T-helper 2 cell (primary cell): Measurements from ENCODE around the gene TSTD1.
A peak's percentile ranks its signal among the peaks of the same experiment; 100 is the strongest.
"Not testable (repeated sequence)": the region's sequence is repeated elsewhere in the genome, so short reads cannot be mapped to it uniquely, and the experiment has no call there.

Source experiments
- DNase-seq, 5 experiments: peaks; one replicate each; pipeline versions ENCODE4 v3.0.0 to v3.0.0-alpha.2; 2012 to 2022

Gene TSTD1

DNA sequence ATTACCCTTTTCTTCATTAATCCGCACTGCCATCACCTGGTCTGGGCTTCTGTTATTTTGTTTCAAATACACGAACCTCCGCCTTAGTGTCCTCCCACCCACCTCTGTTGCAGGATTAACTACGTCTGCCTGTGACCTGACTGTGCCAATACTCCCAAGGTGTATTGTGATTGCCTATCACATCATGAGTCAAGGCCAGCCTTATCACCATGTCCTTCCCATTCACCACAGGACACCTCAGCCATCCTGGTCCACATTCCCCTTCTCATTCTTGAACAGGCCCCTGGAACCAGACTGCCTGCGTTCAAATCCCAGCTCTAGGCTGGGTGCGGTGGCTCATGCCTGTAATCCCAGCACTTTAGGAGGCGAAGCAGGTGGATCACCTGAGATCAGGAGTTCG lies 32.2 kb downstream of the TSTD1 start:
- DNase-seq, result no peak

DNA sequence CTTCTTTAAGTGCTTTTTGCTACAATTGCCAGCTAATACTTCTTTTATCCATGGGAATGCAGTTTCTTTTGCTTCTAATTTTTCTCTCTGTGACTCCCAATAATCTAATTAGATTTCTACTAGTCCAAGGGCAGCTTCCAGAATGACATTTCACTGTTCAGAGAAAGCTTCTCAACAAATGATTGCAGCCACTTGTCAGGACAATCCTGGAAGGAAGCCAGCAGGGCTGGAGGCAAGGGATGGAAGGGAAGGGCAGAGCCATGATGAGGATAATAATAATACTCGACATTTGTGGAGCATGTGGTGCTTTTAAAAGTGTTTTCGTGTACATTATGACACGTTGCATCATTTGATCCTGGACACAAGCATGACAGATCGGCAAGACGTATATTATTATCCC lies 37.2 kb downstream of the TSTD1 start:
- no peak for DNase-seq

DNA sequence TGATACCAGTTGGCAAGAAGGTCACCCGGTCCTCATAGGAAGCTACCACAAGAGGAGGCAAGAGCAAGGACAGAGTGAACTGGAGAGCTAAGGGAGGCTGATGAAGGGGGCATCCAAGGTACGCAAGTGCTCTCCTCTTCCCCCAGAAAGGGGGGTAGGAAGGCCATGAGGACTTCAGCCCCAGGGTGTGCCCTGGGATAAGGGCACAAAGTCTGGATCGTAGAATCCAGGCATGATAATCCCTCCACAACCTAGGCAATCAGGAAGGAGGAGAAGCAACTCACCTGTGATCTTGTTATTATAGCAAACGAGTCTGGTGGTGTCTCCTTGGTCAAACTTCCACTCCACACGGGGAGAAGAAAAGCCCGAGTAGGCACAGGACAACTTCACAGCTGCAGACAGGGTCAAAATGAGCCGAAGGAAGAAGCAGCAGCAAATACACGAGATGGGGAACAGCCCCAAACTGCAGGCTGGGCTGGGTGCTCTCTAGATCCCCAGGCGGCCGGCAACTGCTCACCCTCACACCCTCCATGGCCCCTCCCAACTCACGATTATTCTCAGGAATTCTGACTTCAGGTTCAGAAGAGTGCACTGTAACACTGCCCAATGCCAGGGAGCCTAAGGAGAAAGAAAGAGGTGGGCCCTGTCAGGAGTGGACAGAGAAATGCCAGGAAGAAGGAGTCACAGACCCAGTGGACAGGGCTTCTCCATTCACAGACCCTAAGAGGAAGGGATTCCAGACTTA lies 37.9 kb downstream of the TSTD1 start:
- DNase-seq, result no peak

DNA sequence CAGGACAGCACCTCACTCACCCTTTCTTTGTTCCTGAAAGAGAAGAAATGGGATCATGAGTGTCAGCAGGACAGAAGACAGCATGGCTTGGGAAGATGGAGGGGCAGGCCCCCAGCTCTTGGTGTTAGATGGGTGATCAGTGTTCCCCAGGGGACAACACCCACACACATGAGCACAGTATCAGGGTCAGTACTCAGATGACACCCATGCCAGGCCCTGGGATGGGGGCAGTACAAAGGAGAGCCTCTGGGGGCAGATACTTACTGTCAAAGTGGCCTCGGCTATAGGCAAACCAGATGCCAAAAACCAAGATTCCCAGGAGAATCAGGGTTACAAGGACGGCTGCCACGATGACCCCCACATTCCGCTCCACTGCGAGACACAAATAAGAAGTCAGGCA lies 39.4 kb downstream of the TSTD1 start:
- no peak for DNase-seq

DNA sequence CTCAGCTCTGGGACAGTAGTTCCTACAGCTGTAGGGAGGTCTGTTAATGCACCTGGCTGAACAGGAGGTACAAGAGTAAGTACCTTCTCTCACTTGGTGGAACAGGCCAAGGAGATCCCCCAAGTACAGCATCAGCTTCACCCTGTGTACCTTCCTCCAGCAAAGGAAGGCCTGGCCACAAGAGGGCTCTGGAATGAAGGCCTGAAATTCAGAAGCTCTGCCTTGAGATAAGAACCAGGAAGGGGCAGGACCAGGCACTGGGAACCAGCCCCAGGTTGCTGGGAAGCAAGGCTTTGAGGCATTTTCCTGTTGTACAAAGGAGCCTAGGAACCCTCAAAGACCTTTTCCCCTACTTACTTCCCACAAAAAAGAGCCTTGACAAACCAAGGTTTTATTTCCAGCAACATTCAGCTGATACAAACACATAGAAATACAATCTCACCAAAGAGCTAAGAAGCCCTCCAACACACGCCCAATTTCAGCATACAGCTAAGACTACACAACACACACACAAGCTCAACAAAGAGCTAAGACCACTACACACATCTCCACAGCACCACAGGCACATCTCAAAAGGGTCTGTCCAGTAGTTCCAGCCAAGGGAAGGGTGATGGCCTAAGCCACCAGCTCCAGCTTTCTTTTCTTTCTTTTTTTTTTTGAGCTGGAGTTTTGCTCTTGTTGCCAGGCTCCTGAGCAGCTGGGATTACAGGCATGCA lies 41.3 kb downstream of the TSTD1 start:
- peak in 3 of 5 experiments; percentile 19 to 55 (median 21) for DNase-seq

DNA sequence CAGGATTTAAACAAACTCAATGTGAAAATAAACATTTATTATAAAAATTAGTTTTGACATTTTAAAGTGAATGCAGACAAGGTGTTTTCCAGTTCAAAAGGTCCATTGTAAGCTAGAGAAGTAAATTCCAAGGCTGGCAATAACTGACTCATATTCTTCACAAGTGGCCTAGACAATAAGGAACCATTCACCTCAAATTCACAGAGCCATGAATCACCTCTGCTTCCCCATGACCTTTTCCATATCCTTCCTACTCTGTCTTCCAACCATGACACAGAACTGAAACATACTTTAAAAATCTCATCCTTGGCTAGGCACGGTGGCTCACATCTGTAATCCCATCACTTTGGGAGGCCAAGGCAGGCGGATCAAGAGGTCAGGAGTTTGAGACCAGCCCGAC lies 42.6 kb downstream of the TSTD1 start:
- DNase-seq, result no peak

DNA sequence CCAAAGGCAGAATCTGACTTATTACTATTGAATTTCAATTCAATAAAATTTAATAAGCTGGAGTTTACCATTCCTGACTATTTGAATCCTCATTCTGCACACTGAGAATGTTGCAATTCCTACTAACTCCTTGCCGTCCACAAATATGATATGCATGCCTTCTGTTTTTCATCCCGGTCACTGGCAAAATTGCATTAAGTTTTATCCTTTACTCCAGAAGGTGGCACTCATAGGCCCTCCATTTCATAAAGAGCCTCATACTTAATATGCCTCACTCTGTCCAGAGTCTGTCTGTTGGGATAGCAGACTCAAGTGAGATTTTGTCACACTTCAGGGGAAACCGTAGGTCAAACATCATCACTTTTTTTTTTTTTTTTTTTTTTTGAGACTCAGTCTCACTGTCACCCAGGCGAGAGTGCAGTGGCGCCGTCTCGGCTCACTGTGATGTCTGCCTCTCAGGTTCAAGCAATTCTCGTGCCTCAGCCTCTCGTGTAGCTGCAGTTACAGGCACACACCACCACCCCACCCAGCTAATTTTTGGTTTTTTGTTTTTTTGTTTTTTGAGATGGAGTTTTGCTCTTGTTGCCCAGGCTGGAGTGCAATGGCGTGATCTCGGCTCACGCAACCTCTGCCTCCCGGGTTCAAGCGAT lies 45.1 kb downstream of the TSTD1 start:
- DNase-seq, result peak in 1 of 5 experiments; percentile 13

DNA sequence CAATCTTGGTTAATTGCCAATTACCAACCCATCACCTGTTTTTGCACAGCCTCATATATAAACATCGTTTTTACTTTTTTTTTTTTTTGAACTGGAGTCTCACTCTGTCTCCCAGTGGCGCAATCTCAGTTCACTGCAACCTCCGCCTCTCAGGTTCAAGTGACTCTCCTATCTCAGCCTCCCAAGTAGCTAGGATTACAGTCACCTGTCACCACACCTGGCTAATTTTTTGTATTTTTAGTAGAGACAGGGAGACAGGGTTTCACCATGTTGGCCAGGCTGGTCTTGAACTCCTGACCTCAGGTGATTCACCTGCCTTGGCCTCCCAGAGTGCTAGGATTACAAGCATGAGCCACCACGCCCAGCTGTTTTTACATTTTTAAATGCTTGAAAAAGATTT lies 46.7 kb downstream of the TSTD1 start:
- not testable (repeated sequence) for DNase-seq
